ENCODE results near the gene MSGN1. TPM values are rescaled to one million over a fixed set of nuclear protein-coding genes. Genes with fewer than 3 reads are reported as not detected.
"Not testable (repeated sequence)": the region's sequence is repeated elsewhere in the genome, so short reads cannot be mapped to it uniquely, and the experiment has no call there.

Gene MSGN1
- total and polyA plus RNA-seq, 9 donors, result not detected

- TF ChIP-seq CTCF (IDR thresholded peaks at IDR 0.05) (no peak), EP300 (IDR thresholded peaks at IDR 0.05) (no peak)
- Histone ChIP-seq H3K27me3 (no peaks in the 10 kb centered on the region), H3K4me1 (ENCODE audit: insufficient read depth) (peaks cover 1% of the 10 kb centered on the region), H3K9me3 (no peaks in the 10 kb centered on the region), H3K4me3 (no peak overlapping the region), H3K36me3 (no peaks in the 10 kb centered on the region), H3K27ac (no peak overlapping the region)
- 31 to 35% (median 32%) methylated on average over 4 of the region's 4 CpGs for WGBS, 3 donors
- no peak for DNase-seq
- intact Hi-C loops (cut with DNase I), result no loop called here
Observed at GRCh38 chr2:17822445-17823117, 6.3 kb downstream of the MSGN1 start.

DNA sequence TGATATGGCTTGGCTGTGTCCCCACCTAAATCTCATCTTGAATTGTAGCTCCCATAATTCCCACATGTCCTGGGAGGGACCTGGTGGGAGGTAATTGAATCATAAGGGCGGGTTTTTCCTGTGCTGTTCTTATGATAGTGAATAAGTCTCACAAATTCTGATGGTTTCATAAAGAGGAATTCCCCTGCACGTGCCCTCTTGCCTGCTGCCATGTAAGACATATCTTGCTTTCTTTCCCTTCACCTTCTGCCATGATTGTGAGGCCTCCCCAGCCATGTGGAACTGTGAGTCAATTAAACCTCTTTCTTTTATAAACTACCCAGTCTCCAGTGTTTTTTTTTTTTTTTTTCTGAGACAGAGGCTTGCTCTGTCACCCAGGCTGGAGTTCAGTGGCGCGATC lies 7.4 kb downstream of the MSGN1 start:
- DNase-seq; H3K27me3 ChIP-seq; H3K4me3 ChIP-seq; H3K9me3 ChIP-seq; H3K36me3 ChIP-seq; H3K27ac ChIP-seq; intact Hi-C loops (cut with DNase I); H3K4me1 ChIP-seq (ENCODE audit: insufficient read depth): not testable (repeated sequence)
- WGBS, 3 donors, result 80 to 92% (median 83%) methylated on average over 4 of the region's 4 CpGs

DNA sequence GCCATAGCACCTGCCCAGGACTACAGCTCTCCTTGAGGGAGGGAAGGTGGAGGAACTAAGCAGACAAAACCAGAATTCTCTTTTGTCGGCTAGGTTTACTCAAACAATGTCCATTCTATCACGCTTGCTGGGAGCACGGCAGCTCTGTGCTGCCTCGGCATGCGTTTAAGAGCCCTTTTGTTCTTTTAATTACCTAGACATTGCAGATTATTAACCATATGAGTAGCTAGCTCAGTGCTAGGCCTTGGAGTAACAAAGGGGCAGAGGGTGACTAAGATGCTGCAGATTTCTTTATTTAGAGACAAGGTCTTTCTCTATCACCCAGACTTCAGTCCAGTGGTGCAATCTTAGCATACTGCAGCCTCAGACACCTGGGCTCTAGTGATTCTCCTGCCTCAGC lies 11.1 kb downstream of the MSGN1 start:
- intact Hi-C loops (cut with DNase I), result no loop called here
- no peak overlapping the region for H3K27ac ChIP-seq
- 78 to 86% (median 86%) methylated on average over 5 of the region's 5 CpGs for WGBS, 3 donors
- no peak overlapping the region for H3K4me3 ChIP-seq
- no peaks in the 10 kb centered on the region for H3K36me3 ChIP-seq
- H3K4me1 ChIP-seq (ENCODE audit: insufficient read depth), result no peaks in the 10 kb centered on the region
- TF ChIP-seq CTCF (IDR thresholded peaks at IDR 0.05), result no peak
- TF ChIP-seq POLR2A (IDR thresholded peaks at IDR 0.05), result no peak
- TF ChIP-seq EP300 (IDR thresholded peaks at IDR 0.05), result no peak
- no peaks in the 10 kb centered on the region for H3K9me3 ChIP-seq
- no peak for DNase-seq
- H3K27me3 ChIP-seq, result no peaks in the 10 kb centered on the region

- 91 to 96% (median 96%) methylated on average over 2 of the region's 2 CpGs for WGBS, 3 donors
- no peak overlapping the region for H3K27ac ChIP-seq
- TF ChIP-seq CTCF (IDR thresholded peaks at IDR 0.05) (no peak), POLR2A (IDR thresholded peaks at IDR 0.05) (no peak), EP300 (IDR thresholded peaks at IDR 0.05) (no peak)
Observed at GRCh38 chr2:17827785-17828184, 11.5 kb downstream of the MSGN1 start.

More at GRCh38 chr2:17827785-17828184, 11.5 kb downstream of the MSGN1 start:
- no peaks in the 10 kb centered on the region for H3K27me3 ChIP-seq
- H3K36me3 ChIP-seq, result no peaks in the 10 kb centered on the region
- no peaks in the 10 kb centered on the region for H3K4me1 ChIP-seq (ENCODE audit: insufficient read depth)
- no peak for DNase-seq
- no peaks in the 10 kb centered on the region for H3K9me3 ChIP-seq
- H3K4me3 ChIP-seq, result no peak overlapping the region
- intact Hi-C loops (cut with DNase I), result no loop called here

Data from ovary (tissue), 9 donors.